ENCODE data around the gene HMCN2. TPM values are rescaled to one million over a fixed set of nuclear protein-coding genes. Genes with fewer than 3 reads are reported as not detected.
A peak's percentile ranks its signal among the peaks of the same experiment; 100 is the strongest.

Gene HMCN2
- total RNA-seq, 1 donor from 2014 or later = 7.3 TPM

- intact Hi-C loops (cut with micrococcal nuclease) = no loop called here
- no peak for DNase-seq
- ATAC-seq = no peak
These were observed 149.6 kb downstream of the HMCN2 start for GRCh38 chr9:130414910-130415746.

- intact Hi-C loops (cut with micrococcal nuclease) = no loop called here
- DNase-seq (no peak), ATAC-seq (no peak)
These were observed 152.0 kb downstream of the HMCN2 start for GRCh38 chr9:130417602-130418001.

GRCh38 chr9:130418776-130419175, 153.2 kb downstream of the HMCN2 start:
- intact Hi-C loops (cut with micrococcal nuclease) = no loop called here
- ATAC-seq = no peak
- no peak for DNase-seq

- DNase-seq (no peak), ATAC-seq (no peak)
- intact Hi-C loops (cut with micrococcal nuclease) = no loop called here
These were observed 154.0 kb downstream of the HMCN2 start for GRCh38 chr9:130419521-130420035.

- ATAC-seq (no peak), DNase-seq (no peak)
- intact Hi-C loops (cut with micrococcal nuclease) = no loop called here
These were observed 155.7 kb downstream of the HMCN2 start for GRCh38 chr9:130421154-130421801.

GRCh38 chr9:130421802-130422276, 156.3 kb downstream of the HMCN2 start:
- DNase-seq (no peak), ATAC-seq (no peak)
- intact Hi-C loops (cut with micrococcal nuclease) = no loop called here

DNA sequence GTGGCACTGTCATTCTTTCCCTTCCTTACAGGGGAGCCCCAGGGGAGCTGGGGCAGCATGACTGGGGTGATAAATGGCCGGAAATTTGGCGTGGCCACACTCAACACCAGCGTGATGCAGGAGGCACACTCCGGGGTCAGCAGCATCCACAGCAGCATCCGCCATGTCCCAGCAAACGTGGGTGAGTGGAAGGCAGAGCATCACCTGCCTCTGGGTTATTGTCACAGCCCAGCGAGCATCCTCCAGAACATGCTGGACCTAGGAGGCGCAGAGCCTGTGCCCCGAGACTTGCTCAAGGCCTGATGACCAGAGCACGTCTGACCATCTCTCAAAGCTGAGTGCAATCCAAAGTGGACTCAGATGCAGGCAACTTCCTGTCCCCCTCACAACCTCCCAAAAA, 157.0 kb downstream of the HMCN2 start:
- ATAC-seq = no peak
- no peak for DNase-seq
- intact Hi-C loops (cut with micrococcal nuclease) = no loop called here

DNA sequence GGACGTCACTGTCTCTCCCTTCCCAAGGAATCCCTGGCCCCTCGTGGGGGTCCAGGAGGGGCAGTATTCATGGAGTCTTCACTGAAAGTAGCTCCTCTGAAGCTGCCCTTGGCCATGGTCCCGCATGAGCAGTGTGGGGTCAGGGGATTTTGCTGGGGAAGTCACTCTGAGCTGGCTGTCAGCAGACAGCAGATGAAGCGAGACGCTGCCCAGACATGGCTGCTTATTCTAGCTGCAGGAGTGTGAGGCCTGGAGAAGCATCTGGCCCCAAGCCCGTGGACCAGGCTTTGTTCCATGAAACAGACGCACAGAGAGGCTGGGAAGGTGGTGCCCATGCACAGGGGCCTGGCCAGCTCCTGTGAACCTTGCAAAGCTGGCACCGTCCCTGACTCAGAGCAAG, 157.7 kb downstream of the HMCN2 start:
- ATAC-seq = peak; percentile 90
- intact Hi-C loops (cut with micrococcal nuclease) = no loop called here
- DNase-seq = peak; percentile 89

DNA sequence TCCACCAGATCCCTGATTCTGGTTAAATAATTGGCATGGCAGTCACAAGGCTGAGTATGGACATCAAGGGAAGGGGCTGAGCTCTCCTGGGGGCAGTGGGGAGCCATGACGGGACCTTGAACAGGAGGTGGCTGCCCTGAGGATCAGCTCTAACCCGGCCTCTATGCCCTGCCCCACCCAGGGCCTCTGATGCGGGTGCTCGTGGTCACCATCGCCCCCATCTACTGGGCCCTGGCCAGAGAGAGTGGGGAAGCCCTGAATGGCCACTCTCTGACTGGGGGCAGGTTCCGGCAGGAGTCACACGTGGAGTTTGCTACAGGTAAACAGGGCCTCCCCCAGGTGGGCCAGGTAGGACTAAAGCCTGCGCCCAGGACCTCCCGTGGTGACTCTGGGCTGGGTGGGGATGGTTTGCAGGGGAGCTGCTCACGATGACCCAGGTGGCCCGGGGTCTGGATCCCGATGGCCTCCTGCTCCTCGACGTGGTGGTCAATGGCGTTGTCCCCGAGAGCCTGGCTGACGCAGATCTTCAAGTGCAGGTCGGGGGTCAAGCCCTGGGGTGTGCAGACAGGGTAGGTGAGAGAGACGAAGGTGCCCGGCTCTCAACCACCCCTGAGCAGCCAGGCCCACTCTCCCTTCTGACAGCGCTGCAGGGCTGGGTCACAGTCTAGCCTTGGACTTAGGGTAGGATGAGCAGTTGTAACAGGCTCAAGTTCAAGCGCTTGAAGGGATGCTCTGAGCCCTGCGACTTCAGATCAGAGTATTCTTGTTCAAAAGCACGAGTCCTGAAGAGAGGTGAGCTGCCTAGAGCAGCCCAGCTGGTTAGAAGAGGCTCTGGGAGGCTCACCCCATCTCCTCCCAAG, 159.3 kb downstream of the HMCN2 start:
- DNase-seq (no peak), ATAC-seq (no peak)
- intact Hi-C loops (cut with micrococcal nuclease) = no loop called here

GRCh38 chr9:130425741-130426466, 160.3 kb downstream of the HMCN2 start:
- ATAC-seq (no peak), DNase-seq (no peak)
- intact Hi-C loops (cut with micrococcal nuclease) = no loop called here

- intact Hi-C loops (cut with micrococcal nuclease) = no loop called here
- DNase-seq = no peak
These were observed 160.9 kb downstream of the HMCN2 start for GRCh38 chr9:130426467-130426773.

DNA sequence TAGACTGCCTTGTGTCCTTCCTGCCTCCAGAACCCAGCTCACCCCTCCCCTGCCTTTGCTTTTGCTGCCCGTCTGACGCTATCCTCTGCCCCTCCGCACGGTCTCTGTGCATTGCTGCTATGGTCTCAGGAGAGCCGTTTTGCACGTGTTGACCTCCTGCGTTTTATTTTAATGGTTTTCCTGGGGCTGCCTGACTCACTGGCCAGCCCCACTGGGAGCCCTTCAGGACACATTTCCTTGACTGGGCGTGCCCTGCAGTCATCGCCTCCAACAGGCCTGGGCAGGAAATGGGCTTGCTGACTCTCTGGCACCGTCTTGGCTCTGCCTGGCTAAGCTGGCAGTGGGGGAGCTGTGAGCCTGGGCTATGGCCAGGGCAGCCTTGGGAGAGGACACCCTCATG, 161.3 kb downstream of the HMCN2 start:
- ATAC-seq = peak; percentile 33
- intact Hi-C loops (cut with micrococcal nuclease) = no loop called here

More at GRCh38 chr9:130426467-130426773, 160.9 kb downstream of the HMCN2 start:
- ATAC-seq = no peak

GRCh38 chr9:130427326-130427725, 161.8 kb downstream of the HMCN2 start:
- intact Hi-C loops (cut with micrococcal nuclease) = no loop called here
- no peak for DNase-seq
- no peak for ATAC-seq

More for the DNA sequence above, 161.3 kb downstream of the HMCN2 start:
- no peak for DNase-seq

GRCh38 chr9:130428086-130428665, 162.6 kb downstream of the HMCN2 start:
- ATAC-seq (no peak), DNase-seq (no peak)
- intact Hi-C loops (cut with micrococcal nuclease) = no loop called here

DNA sequence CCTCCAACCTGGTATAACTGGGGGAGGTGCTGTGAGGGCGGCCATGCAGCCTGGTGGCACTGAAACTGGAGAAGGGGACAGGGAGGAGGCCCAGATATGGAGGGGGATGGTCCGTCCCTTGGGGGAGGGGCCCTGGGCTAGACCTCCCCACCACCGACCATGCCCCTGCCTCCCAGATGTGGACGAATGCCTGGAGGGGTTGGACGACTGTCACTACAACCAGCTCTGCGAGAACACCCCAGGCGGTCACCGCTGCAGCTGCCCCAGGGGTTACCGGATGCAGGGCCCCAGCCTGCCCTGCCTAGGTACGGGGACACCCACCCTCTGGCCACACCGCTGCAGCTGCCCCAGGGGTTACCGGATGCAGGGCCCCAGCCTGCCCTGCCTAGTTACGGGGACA, 163.8 kb downstream of the HMCN2 start:
- ATAC-seq = no peak
- intact Hi-C loops (cut with micrococcal nuclease) = no loop called here
- no peak for DNase-seq

DNA sequence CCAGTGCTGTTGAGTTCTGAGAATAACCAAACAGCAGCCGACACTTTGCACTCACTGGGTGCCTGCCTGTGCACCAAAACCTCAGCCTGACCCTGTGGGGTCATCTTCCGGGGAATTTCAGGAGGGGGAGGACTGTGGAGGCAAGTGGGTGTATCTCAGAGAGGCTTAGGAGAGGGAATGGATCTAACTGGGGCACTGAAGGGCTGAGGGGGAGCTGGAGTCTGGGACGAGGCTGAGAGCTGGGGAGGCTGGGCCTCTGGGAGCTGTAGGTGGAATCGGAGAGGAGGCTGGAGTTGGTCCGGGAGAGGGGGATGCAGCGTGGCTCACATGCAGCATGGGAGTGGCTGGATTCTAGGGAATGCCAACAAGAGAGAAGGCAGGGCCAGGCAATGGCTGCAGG, 164.3 kb downstream of the HMCN2 start:
- intact Hi-C loops (cut with micrococcal nuclease) = no loop called here
- DNase-seq (no peak), ATAC-seq (no peak)

DNA sequence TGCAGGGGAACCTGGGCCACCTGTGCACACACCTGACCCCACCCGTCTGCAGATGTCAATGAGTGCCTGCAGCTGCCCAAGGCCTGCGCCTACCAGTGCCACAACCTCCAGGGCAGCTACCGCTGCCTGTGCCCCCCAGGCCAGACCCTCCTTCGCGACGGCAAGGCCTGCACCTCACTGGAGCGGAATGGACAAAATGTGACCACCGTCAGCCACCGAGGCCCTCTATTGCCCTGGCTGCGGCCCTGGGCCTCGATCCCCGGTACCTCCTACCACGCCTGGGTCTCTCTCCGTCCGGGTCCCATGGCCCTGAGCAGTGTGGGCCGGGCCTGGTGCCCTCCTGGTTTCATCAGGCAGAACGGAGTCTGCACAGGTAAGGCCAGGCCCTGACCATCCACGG, 164.7 kb downstream of the HMCN2 start:
- no peak for ATAC-seq
- no peak for DNase-seq
- intact Hi-C loops (cut with micrococcal nuclease) = no loop called here

- intact Hi-C loops (cut with micrococcal nuclease) = no loop called here
- no peak for DNase-seq
- no peak for ATAC-seq
These were observed 165.4 kb downstream of the HMCN2 start for GRCh38 chr9:130430734-130431535.

All from left ventricle myocardium superior (tissue), 1 donor.